HG02571 (cell line): ENCODE data around the gene DGKB.

ENCODE experiments used
- ATAC-seq: cut with Tn5 transposase; IDR thresholded peaks from one replicate; pipeline ENCODE4 v1.9.1; 2021; ENCODE audit warnings: mild to moderate bottlenecking, moderate library complexity; ENCODE audit not compliant: unreplicated experiment

Gene DGKB

DNA sequence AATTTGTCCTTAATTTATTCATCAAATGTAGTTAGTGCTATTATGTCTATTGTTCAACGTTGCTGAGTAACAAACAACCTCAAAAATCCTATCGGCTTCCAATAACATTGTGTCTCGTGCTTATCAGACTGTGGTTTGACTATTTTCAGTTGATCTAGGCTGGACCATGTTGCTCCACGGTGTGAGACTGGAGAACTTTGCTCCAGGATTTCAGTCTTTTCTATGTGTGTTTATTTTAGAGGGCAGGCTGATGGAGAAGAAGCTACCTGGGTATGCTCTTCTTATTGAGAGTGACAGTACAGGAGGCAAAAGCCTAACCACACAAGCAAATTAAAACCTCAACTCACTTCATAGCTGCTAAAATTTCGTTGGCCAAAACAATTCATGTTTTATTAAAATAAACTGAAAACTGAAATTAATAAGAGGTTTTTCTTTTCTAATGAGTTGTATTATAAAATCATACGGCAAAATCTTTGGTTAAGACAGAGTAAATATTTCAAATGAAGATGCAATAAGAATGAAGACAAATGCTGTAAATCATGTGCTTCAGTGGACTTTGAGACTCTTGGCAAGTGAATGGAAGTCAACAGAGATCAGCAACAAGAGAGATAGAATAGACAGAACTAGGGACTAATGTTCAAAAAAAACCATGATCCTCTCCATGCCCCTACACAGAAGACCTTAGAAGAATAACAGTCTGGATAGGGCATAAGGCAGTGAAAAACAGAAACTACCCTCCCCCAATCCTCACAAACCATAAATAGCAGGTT, 495.1 kb downstream of the DGKB start:
- no peak for ATAC-seq

DNA sequence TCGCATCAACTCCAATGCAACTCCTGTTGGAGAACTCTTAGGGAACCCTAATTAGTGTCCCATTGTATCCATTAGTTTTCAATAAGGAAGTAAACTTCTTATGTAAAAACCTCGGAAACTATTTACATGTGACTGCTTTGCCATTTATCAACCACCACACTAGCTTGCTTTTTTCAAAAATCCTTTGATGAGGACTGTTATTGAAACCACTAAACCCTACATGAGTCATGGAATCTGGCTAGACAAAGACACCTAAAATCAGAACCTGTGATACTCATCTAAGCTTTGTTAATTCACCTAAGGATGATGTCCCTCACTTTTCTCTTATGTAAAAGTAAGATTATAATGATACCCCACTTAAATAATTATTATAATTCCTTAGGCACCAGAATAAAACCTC, 499.0 kb downstream of the DGKB start:
- no peak for ATAC-seq

DNA sequence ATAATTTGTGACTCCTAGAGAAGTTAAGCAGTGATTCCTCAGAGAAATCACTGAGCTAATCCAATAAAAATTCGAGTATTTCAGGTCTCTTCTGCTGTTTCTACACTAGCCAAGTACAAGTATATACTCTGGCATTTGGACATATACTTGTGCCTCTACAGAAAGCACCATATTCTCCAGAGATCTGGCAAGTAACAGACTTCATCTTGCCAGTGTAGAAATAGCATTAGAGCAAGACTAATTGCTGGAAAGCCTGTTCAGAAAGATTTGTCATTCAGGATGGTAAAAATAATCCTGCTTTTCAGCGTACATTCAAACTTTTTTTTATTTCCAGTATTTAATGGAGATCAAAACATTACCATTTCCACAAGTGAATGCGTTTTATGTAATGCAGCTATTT, 502.3 kb downstream of the DGKB start:
- no peak for ATAC-seq

DNA sequence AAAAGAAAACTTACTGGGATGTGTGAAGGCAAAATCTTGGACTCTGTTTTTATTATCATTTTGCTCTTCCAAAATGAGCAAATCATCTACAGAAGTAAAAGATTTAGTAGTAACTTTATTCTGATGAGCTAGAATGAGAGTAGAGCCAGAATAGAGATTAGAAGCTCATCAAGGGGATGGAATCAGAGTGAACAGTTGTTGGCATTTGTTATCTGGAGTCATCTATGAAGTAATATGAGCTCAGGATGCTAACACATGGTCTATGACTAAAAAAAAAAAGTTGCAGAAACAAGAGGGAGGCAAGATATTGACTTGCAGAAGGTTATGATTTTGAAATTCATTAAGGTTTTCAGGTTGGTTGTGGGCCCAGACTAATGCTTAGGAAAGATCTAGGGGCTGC, 504.0 kb downstream of the DGKB start:
- ATAC-seq, result no peak

DNA sequence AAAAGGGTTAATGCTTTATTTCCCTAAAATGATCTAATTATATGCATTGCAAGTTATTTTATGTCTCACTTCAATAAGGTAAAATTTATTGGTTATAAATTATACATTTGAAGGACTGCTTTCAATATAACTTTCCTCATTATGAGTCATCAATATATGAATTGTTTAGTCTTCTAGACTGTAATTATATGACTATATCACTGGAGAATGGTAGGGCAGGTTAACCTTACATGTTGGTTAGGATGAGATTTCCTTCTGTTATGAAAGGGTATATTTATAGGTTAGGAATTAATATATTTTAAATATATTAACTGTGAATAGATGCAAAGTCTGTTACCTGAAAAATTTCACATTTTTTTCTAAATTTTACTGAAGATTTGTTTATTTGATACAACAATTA, 506.7 kb downstream of the DGKB start:
- ATAC-seq, result no peak

DNA sequence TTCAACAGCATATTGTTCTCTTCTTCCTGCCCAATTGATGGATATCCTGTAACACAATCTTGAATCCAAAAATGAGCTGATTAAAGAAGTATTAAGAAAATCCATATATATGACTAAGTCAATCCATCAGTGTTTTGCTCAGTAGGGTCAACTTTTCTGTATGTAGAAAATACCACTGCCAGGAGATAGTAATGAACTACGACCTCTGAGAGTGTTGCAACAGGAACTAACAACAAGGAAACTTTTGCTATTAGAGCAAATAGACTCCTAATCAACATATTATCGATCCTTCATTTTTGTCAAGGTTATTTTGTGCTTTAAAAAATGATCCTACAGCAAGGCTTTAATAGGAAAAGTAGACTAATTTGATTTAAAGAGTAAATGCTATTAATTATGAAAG, 507.8 kb downstream of the DGKB start:
- ATAC-seq, result no peak

DNA sequence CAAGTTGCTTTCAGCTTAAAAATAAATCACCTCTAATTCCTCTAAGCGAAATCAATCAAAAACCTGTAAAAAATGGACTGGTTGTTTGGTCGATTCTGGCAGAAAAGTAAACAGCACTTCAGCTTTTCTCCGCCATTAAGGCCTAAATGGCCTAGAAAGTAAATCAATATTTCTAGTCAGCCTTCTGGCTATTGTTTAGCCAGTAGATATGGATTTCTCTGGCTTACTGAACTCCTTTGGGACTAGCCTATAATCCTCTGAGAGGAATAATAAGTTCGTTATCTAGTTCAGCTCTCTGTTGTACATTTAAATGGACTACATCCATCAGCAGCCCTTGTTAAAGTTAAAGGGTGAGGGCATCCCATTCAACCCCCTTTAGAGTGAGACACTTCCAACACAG, 513.0 kb downstream of the DGKB start:
- ATAC-seq, result no peak

DNA sequence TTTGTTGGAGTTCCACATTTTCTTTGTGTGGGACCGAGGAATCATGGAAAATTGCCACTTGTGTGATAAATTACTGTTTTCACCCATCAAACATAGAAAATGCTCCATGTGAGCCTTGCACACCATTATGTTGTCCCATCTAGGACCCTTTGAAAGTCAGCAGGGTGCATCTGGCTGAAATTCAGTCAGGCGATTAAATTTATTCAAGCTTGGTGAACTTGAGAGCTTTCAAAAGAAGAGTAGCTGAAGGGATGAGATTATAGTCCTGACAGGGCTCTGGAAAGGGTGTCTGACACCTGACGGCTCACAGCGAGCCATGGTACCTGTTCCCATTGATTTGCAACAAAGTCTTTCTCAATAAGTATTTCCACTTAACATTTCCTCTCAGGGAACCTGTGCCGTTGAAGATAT, 513.4 kb downstream of the DGKB start:
- ATAC-seq, result no peak

DNA sequence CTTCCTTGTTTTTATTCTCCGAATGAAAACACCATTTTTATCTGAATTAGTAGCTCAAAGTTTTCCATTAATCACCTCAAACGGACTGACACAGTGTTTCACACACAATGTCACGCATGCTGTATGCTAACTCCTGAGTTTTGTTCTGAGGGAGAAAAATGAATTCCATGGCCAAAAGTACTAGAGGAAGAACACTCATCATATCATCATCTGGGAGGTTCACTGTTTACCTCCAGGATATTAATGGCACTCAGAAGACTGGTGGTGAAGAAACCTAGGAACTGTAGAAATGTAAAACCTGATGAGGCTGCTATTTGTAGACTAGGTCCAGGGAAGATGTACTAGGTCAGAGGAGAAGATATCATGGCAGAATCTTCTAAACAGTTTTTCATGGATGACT, 517.5 kb downstream of the DGKB start:
- ATAC-seq, result no peak

DNA sequence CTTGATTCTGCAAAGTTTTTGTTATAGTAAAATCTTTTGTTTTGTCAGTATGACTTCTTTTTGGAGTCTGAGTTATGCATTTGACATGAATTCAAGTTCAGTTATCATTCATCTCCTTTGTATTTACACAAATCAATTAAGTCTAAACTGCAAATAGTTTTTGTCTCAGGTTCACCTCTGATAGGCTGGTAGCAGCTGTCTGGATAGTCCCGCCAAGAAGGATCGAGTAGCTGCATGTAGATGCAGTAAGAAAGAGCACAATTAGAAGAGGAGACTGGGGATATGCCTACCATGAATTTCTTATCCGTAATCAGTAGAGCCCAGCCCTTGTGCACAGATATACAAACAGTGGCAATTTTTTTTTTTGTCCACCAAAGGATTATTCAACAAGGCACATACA, 520.6 kb downstream of the DGKB start:
- ATAC-seq, result no peak

DNA sequence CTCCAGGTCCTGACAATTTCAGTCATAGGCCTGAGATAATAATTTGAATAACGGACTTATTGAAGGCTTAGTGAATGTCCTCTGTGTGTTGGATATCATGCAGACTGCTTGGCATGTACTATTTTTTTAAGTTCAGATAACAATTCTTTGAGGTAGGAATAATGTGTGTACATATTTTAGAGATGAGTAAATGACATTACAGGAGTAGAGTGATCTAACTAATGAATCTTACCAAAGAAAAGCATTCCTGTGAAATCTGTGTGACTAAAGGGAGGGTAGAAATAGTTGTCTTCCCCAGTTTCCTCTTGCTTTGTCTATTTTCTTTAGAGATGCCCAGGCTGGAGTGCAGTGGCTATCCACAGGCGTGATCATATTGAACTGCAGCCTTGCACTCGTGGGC, 521.2 kb downstream of the DGKB start:
- ATAC-seq, result no peak

DNA sequence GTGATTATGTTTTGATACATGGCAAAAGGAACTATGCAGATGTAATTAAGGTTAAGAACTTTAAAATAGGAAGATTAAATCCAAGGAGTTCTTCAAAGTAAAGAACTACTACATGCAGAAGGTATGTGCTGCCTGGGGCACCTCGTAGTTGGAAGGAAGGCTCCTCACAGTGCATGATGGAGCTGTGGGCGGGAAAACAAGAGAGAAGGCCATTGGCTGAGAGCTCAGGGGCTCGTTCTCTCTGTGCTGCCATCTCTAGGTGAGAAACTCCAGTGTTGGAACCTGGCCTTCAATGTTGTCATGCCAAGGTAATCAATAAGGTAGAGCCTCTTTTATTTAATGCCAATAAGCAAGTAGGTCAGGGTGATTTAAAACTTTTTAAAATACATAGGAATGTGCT, 521.7 kb downstream of the DGKB start:
- no peak for ATAC-seq

DNA sequence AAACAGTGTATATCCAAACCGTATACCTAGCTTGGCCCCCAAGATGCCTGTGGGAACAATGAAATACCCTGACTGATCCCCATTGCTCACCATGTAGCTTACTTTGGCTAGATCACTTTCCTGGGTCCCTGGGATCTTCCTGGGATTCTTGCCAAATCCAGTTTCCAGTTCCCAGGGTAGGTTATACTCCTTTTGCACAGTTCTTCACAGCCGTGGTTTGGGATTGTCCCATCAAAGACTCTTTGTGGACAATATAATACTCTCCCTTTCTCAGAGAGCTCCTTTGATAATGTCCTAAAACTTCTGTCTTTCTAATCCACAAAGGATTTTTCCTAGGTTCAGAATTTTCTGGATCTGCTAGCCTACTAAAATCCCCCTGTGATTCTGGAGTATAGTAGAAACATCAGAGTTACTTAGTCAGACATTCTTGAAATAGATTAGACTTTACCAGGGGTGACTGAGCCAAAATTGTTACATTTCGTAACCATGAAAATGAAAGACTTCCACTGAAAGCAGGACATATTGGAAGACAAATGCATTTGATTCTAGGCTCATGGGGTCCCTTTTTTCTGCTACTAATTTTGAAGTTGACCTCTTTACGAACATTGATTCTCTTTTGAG, 524.8 kb downstream of the DGKB start:
- ATAC-seq, result no peak

DNA sequence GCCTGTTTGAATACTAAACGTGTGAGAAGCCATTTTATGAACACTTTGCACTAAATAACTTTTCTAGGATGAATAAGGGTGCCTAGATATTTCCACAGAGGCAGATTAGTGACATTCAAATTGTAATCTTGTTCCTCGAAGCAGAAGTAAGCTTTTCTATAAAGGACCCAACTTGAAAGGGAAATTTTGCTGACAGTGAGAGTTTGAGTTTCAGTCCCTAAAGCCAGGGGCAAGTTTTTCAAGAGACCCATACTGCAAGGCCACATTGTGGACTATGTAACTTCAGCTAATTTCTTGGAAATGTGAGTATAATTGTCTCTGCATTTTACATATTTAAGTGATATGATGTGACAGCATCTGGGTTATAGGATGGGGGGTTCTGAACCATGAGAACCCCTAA, 525.8 kb downstream of the DGKB start:
- no peak for ATAC-seq

DNA sequence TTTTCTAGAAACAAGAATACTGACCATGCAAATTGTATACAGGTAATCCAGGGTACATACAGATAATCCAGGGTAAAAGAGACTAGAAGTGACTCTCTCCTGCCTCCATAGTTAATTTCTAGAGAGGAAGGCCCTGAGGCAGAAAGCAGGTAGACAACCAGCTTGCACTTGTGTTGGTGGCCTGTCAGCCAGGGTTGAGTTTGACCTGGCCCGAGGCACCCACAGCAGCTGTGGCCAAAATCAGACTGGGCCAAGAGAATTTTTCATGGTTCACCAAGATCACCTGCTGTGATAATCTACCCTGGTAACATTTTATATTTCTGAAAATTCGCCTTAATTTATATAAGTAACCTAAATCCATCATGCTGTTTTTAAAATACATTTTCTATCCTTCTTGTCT, 526.6 kb downstream of the DGKB start:
- ATAC-seq, result no peak

DNA sequence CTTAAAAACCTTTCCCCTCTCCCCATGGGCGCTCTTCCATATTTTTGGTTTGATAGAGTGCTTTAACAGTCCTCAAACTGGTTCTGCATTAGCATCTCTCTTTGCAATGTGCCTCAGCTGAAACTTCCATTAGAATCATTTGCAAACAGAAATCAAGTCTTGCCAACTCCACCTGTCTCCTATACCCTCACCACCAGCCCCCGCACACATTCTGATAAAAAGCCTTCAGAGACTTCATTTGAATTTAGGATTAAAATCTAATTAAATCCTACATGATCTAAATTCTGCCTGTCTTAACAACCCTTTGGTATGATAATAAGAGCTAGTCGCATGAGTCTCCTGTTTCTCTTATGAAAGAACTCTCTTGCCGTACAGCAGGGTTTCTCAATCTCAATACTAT, 528.2 kb downstream of the DGKB start:
- ATAC-seq, result no peak

DNA sequence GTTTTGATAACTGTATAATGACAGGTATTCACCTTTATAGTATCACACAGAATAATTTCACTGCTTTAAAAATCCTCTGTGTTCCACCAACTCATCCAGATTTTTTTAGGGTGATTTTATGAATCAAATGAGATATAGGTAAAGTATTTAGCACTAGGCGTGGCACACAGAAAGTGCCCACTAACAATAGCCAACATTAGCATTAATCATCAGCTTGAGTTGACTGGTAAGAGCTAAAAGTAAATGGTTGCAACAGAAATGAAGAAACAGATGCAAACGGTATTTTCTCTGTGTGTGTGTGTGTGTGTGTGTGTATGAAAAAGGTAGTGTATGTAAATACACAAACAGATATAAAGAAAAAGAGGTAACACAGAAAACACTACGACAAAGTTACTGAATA, 534.3 kb downstream of the DGKB start:
- ATAC-seq, result no peak

DNA sequence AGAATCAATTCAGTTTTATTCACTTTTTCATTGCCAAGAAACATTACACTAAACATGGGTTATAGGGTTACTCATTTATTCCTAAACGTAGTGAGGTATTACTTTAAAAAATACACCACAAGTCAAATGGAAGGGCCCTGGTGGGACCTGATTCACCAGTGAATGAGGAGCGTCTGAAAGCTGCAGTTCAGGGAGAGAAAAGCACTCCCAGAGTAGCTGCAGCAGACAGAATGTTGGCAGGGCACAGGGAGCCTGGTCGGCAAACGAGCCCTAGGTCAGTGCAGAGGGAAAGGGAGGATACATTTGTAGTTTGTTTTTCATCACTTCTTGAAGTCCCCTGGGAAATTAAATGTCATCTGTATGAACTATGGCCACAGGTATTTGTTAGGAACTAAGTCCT, 551.4 kb downstream of the DGKB start:
- no peak for ATAC-seq

DNA sequence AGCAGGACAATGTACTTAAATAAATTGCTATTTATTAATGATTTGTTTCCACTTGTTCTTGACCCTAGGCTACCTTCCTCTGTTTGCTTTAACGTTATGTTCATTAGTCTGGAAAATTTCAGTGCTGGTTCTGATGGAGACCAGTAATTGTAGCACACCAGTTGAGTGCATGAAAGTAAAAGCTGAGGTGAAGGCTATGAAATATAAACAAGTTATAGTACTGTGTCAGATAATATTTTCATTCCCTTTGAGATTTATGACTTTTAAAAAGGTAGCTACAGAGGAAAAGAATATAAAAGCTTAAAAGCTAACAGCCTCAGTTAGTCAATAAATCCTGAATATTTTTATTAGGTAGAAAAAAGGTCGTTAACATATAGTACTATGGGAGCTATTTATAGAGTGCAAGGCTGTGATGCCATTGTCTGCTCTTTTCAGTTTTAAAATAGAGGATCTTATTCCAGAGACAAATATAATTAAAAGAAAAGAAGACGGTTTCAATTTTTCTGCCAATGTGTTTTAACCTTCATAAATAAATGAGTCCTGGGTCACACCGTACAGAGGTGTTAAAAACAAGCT, 561.3 kb downstream of the DGKB start:
- no peak for ATAC-seq

DNA sequence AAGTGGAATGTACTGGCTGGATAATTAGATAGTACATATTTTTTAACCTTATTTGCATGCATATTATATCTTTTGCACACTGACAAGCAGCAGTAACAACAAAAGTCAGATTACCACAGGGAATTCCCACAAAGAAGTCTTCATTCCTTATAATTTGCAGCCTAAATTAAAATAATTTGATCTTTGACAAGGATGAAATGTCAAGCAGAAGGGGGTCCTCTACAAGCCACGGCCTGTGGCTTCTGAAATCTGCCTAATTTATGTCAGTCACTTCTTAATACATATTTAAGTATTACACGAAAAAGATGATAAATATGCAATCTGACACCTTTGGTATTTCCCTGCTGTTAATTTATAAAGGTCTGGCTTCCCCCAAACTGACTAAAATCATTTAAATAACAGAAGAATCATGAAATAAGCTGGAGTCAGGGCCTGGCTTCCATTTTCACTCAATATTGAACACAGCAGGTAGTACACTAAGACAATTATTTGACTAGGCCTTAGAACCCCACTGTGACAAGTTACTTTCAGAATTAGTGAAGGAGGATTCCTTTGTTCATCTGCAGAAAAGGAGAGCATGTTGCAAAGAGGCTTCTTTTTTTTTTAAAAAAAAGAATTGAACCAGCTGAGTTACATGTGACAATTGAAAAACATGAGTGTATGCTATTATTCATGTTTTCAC, 562.0 kb downstream of the DGKB start:
- no peak for ATAC-seq

DNA sequence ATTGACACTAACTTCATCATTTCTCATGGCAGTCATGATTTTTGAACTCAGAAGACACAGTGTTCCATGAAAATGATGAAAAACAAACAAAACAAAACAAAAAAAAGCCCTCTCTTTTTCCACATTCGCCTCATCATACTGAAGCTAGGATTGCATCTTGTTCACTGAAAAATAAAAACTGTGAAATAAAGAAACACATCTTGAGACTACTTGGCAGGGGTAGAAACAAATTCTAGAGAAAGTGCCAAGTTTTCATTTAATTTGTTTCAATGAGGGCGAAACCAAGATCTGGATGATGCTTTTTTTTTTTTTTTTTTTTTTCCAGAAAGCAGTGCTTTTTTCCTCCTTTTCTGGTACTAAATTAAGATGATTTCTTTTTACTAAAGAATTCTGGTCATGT, 562.7 kb downstream of the DGKB start:
- ATAC-seq, result no peak

DNA sequence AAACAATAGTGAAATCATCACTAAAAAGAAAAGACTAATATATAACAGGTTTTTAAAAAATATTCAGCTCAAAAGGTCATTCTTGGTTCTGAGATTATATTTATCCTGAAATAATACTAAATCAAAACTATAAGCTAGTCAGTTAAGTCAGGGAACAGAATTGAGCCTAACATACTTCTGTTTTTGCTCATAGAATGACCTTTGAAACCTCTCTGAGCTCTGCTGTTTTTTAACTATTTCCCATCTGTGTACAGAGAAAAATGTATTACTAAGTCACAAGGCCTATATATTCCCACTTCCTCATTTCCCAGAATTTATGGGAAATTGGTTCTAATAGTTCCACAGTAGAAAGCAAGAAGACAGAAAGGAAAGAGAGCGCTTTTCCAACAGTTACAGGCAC, 566.3 kb downstream of the DGKB start:
- no peak for ATAC-seq
